AG10803 (cell line): Measurements from ENCODE around the gene KCND1.
A peak's percentile ranks its signal among the peaks of the same experiment; 100 is the strongest.

ENCODE experiments used
- DNase-seq: peaks from one replicate; pipeline ENCODE4 v3.0.0; 2010; ENCODE audit warnings: low read depth
- H3K4me3 ChIP-seq: 2 replicates; pipeline ENCODE4 v1.5.1; 2011; ENCODE audit warnings: mild to moderate bottlenecking, low read length, control low read depth
- TF ChIP-seq, protein P1 (sequence below): conservative IDR thresholded peaks from 2 replicates; pipeline ENCODE4 v1.5.1; 2011; ENCODE audit warnings: mild to moderate bottlenecking, low read length, control low read depth, inconsistent platforms

KCND1 gene

DNA sequence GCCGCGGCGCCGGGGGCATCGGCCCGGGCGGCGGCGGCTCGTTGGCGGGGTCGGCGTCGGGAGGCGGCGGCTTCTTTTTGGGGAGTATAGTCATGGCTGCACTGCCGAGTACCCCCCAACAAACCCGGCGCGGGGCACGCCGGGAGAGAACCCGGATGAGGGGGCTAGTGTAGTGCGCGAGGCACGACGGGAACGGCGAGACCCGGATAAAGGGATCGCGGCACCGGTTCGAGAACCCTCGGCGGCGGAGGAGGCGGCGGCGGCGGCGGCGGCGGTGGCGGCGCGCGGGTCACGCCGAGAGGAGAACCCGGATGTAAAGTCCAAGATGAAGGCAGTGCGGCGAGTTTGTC, 14.2 kb downstream of the KCND1 start, which contains the start of gene OTUD5:
TSS of gene OTUD5 (minus strand) at position 131 of the 350 bp plus-strand sequence. CDS start at position 94, 37 bp downstream.
- no peak for DNase-seq
- peak within 1 kb of the TSS; percentile 79 for H3K4me3 ChIP-seq
- TF ChIP-seq, protein P1, sequence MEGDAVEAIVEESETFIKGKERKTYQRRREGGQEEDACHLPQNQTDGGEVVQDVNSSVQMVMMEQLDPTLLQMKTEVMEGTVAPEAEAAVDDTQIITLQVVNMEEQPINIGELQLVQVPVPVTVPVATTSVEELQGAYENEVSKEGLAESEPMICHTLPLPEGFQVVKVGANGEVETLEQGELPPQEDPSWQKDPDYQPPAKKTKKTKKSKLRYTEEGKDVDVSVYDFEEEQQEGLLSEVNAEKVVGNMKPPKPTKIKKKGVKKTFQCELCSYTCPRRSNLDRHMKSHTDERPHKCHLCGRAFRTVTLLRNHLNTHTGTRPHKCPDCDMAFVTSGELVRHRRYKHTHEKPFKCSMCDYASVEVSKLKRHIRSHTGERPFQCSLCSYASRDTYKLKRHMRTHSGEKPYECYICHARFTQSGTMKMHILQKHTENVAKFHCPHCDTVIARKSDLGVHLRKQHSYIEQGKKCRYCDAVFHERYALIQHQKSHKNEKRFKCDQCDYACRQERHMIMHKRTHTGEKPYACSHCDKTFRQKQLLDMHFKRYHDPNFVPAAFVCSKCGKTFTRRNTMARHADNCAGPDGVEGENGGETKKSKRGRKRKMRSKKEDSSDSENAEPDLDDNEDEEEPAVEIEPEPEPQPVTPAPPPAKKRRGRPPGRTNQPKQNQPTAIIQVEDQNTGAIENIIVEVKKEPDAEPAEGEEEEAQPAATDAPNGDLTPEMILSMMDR, result no peak

- TF ChIP-seq, protein P1, result no peak
- DNase-seq, result no peak
- H3K4me3 ChIP-seq, result peak overlapping the region; percentile 75
Measured at GRCh38 chrX:48956728-48957414, 14.8 kb downstream of the KCND1 start.

GRCh38 chrX:48948589-48948988, 23.1 kb downstream of the KCND1 start:
- no peak for DNase-seq
- TF ChIP-seq, protein P1, result no peak
- no peak overlapping the region for H3K4me3 ChIP-seq

DNA sequence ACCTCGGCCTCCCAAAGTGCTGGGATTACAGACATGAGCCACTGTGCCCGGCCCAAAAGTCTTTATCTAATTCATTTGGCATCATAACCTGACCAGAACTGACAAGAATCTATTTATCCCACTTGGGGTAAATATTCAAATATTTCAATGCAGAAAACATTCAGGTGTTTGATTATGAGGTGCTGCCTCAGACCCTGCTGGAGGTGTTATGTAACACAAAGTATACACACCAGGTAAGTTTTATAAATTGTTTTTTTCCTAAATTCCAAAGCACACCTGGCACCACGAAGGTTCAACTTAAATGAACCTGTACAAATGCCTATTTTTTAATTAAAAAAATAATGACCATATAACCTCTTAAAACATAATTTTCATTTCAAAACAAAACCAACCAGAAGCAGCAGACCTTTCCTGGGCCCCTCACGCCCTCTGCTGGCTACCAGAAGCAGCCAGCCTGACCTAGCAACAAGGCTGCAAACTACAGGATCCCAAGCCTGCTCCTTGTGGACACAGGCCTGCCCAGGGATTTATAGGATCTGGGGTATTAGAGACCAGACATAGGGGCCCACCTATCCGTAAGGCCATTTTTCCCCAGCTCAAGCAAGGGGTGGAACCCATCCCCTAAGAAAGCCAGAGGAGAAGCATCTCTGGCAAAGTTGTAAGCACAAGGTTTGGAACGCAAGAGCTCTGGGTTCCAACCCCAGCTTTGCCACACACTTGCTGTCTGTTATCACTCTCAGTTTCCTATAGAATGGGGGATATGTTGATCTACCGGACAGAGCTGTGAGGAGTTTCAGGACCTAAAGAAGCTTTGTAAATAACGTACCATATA, 25.9 kb downstream of the KCND1 start:
- TF ChIP-seq, protein P1, result peak; percentile 75
- DNase-seq, result peak; percentile 42
- H3K4me3 ChIP-seq, result no peak overlapping the region

GRCh38 chrX:48942895-48943294, 28.7 kb downstream of the KCND1 start:
- H3K4me3 ChIP-seq, result no peak overlapping the region
- DNase-seq, result no peak
- TF ChIP-seq, protein P1, result no peak

GRCh38 chrX:48940404-48940955, 31.2 kb downstream of the KCND1 start:
- no peak for DNase-seq
- TF ChIP-seq, protein P1, result no peak
- H3K4me3 ChIP-seq, result no peak overlapping the region
